Urothelium cell line (cell line): ENCODE data around the gene FXYD5.
A peak's percentile ranks its signal among the peaks of the same experiment; 100 is the strongest.
"Not testable (repeated sequence)": the region's sequence is repeated elsewhere in the genome, so short reads cannot be mapped to it uniquely, and the experiment has no call there.

ENCODE experiments used
- DNase-seq: peaks from one replicate; pipeline ENCODE4 v3.0.0; 2011; ENCODE audit warnings: low spot score, mixed read lengths
- FAIRE-seq: peaks from 2 replicates; lab custom pipeline; 2011; peaks lifted over from hg19 to GRCh38; lab: Jason Lieb, UNC

FXYD5 gene

GRCh38 chr19:35119578-35120155 lies 34.9 kb upstream of the FXYD5 start:
- no peak for FAIRE-seq

GRCh38 chr19:35120492-35120891 lies 34.0 kb upstream of the FXYD5 start:
- FAIRE-seq (no peak), DNase-seq (no peak)

More at GRCh38 chr19:35119578-35120155, 34.9 kb upstream of the FXYD5 start:
- DNase-seq: no peak

- DNase-seq (no peak), FAIRE-seq (no peak)
These were observed 33.6 kb upstream of the FXYD5 start for GRCh38 chr19:35120898-35121297.

- DNase-seq (no peak), FAIRE-seq (no peak)
These were observed 31.6 kb upstream of the FXYD5 start for GRCh38 chr19:35122687-35123551.

- DNase-seq (no peak), FAIRE-seq (no peak)
These were observed 31.0 kb upstream of the FXYD5 start for GRCh38 chr19:35123573-35123972.

GRCh38 chr19:35124098-35125060 lies 30.2 kb upstream of the FXYD5 start:
- FAIRE-seq (peak; percentile 96), DNase-seq (peak; percentile 97)

- FAIRE-seq (no peak), DNase-seq (no peak)
These were observed 29.2 kb upstream of the FXYD5 start for GRCh38 chr19:35125270-35125717.

GRCh38 chr19:35125749-35126623 lies 28.5 kb upstream of the FXYD5 start:
- DNase-seq (no peak), FAIRE-seq (no peak)

GRCh38 chr19:35126624-35126959 lies 27.9 kb upstream of the FXYD5 start:
- FAIRE-seq: no peak
- DNase-seq: no peak

GRCh38 chr19:35127871-35128270 lies 26.7 kb upstream of the FXYD5 start:
- DNase-seq (no peak), FAIRE-seq (no peak)

GRCh38 chr19:35128398-35129057 lies 26.0 kb upstream of the FXYD5 start:
- no peak for FAIRE-seq
- no peak for DNase-seq

GRCh38 chr19:35129724-35130274 lies 24.7 kb upstream of the FXYD5 start:
- DNase-seq, FAIRE-seq: not testable (repeated sequence)

- DNase-seq (no peak), FAIRE-seq (no peak)
These were observed 23.5 kb upstream of the FXYD5 start for GRCh38 chr19:35130761-35131720.

GRCh38 chr19:35132254-35132653 lies 22.3 kb upstream of the FXYD5 start:
- FAIRE-seq (peak; percentile 86), DNase-seq (no peak)

- no peak for DNase-seq
- peak; percentile 56 for FAIRE-seq
These were observed 20.7 kb upstream of the FXYD5 start for GRCh38 chr19:35133826-35134225.

GRCh38 chr19:35134601-35135242 lies 19.8 kb upstream of the FXYD5 start, which contains the start of gene LGI4:
Gene LGI4 (minus strand): TSS chr19:35135059. CDS start chr19:35134680, 379 bp downstream.
- no peak for DNase-seq
- FAIRE-seq: no peak

- peak; percentile 83 for FAIRE-seq
- peak; percentile 83 for DNase-seq
These were observed 19.1 kb upstream of the FXYD5 start for GRCh38 chr19:35135389-35135909.
